Parathyroid adenoma (tissue), 2 donors: ENCODE measurements around the gene FANCC.
"Not testable (repeated sequence)": the region's sequence is repeated elsewhere in the genome, so short reads cannot be mapped to it uniquely, and the experiment has no call there.

Experiments
- H2AFZ ChIP-seq: fragments of 300-600 bp; sonication (generic); one replicate; pipeline ENCODE4 v1.7.0; 2017; ENCODE audit warnings: antibody characterized with exemption, mild to moderate bottlenecking
- H3K27ac ChIP-seq: fragments of 300-600 bp; sonication (generic); one replicate; pipeline ENCODE4 v1.7.0; 2017
- H3K27me3 ChIP-seq: fragments of 300-600 bp; sonication (generic); one replicate; pipeline ENCODE4 v1.7.0; 2017; ENCODE audit warnings: low read length; ENCODE audit not compliant: control insufficient read depth, insufficient read depth
- H3K36me3 ChIP-seq: fragments of 300-600 bp; sonication (generic); one replicate; pipeline ENCODE4 v1.7.0; 2017; ENCODE audit warnings: low read length; ENCODE audit not compliant: control insufficient read depth, insufficient read depth
- H3K4me1 ChIP-seq: fragments of 300-600 bp; sonication (generic); one replicate; pipeline ENCODE4 v1.7.0; 2017; ENCODE audit warnings: control low read depth
- H3K4me2 ChIP-seq: fragments of 300-600 bp; sonication (generic); one replicate; pipeline ENCODE4 v1.7.0; 2017; ENCODE audit warnings: low read length
- H3K4me3 ChIP-seq: fragments of 300-600 bp; sonication (generic); one replicate; pipeline ENCODE4 v1.7.0; 2017; ENCODE audit warnings: low read depth, low read length
- H3K79me2 ChIP-seq: fragments of 300-600 bp; sonication (generic); one replicate; pipeline ENCODE4 v1.7.0; 2017; ENCODE audit warnings: control low read depth
- H3K9ac ChIP-seq: fragments of 300-600 bp; sonication (generic); one replicate; pipeline ENCODE4 v1.7.0; 2017; ENCODE audit warnings: mild to moderate bottlenecking
- H3K9me3 ChIP-seq: fragments of 300-600 bp; sonication (generic); one replicate; pipeline ENCODE4 v1.7.0; 2017; ENCODE audit warnings: low read length; ENCODE audit not compliant: control insufficient read depth
- CTCF ChIP-seq: fragments of 300-600 bp; sonication (generic); IDR thresholded peaks from one replicate; pipeline ENCODE4 v1.7.0; 2017; ENCODE audit warnings: antibody characterized with exemption, mild to moderate bottlenecking
- donor health status: primary hyperparathyroidism.

The FANCC gene

GRCh38 chr9:95272830-95273229 lies 44.7 kb downstream of the FANCC start:
- Histone ChIP-seq H3K36me3 (no peaks in the 10 kb centered on the region), H3K4me1 (no peaks in the 10 kb centered on the region), H3K27ac (no peak overlapping the region), H2AFZ (no peak overlapping the region), H3K9ac (no peak overlapping the region), H3K4me2 (no peak overlapping the region), H3K79me2 (no peaks in the 10 kb centered on the region), H3K9me3 (no peaks in the 10 kb centered on the region), H3K27me3 (no peaks in the 10 kb centered on the region), H3K4me3 (no peak overlapping the region)
- TF ChIP-seq CTCF: no peak

- H2AFZ ChIP-seq: no peak overlapping the region
- no peak overlapping the region for H3K9ac ChIP-seq
- H3K27ac ChIP-seq: no peak overlapping the region
- no peaks in the 10 kb centered on the region for H3K36me3 ChIP-seq
- H3K9me3 ChIP-seq: no peaks in the 10 kb centered on the region
- no peak overlapping the region for H3K4me2 ChIP-seq
- no peak overlapping the region for H3K4me3 ChIP-seq
- H3K27me3 ChIP-seq: no peaks in the 10 kb centered on the region
- H3K79me2 ChIP-seq: no peaks in the 10 kb centered on the region
- no peak for TF ChIP-seq CTCF
- no peaks in the 10 kb centered on the region for H3K4me1 ChIP-seq
Measured at GRCh38 chr9:95270790-95271189, 46.7 kb downstream of the FANCC start.

GRCh38 chr9:95269803-95270773 lies 47.4 kb downstream of the FANCC start:
- H3K4me3 ChIP-seq: not testable (repeated sequence)

GRCh38 chr9:95268681-95269080 lies 48.8 kb downstream of the FANCC start:
- no peak overlapping the region for H3K27ac ChIP-seq
- H3K4me3 ChIP-seq: no peak overlapping the region
- no peaks in the 10 kb centered on the region for H3K79me2 ChIP-seq
- peak; percentile 40 for TF ChIP-seq CTCF
- no peaks in the 10 kb centered on the region for H3K4me1 ChIP-seq
- no peak overlapping the region for H3K9ac ChIP-seq
- no peak overlapping the region for H2AFZ ChIP-seq
- no peaks in the 10 kb centered on the region for H3K27me3 ChIP-seq
- H3K36me3 ChIP-seq: no peaks in the 10 kb centered on the region
- no peak overlapping the region for H3K4me2 ChIP-seq
- H3K9me3 ChIP-seq: no peaks in the 10 kb centered on the region

More at GRCh38 chr9:95269803-95270773, 47.4 kb downstream of the FANCC start:
- not testable (repeated sequence) for H3K9me3 ChIP-seq, H3K27me3 ChIP-seq, H2AFZ ChIP-seq, H3K4me1 ChIP-seq, H3K36me3 ChIP-seq, H3K4me2 ChIP-seq, H3K27ac ChIP-seq, H3K79me2 ChIP-seq, H3K9ac ChIP-seq

GRCh38 chr9:95266649-95267048 lies 50.9 kb downstream of the FANCC start:
- H3K4me3 ChIP-seq: no peak overlapping the region
- TF ChIP-seq CTCF: no peak
- no peaks in the 10 kb centered on the region for H3K27me3 ChIP-seq
- no peaks in the 10 kb centered on the region for H3K4me1 ChIP-seq
- H3K36me3 ChIP-seq: no peaks in the 10 kb centered on the region
- no peak overlapping the region for H3K4me2 ChIP-seq
- H2AFZ ChIP-seq: no peak overlapping the region
- H3K9me3 ChIP-seq: no peaks in the 10 kb centered on the region
- no peak overlapping the region for H3K27ac ChIP-seq
- no peak overlapping the region for H3K9ac ChIP-seq
- no peaks in the 10 kb centered on the region for H3K79me2 ChIP-seq
